ENCODE measurements around the gene ERP44.

DNA sequence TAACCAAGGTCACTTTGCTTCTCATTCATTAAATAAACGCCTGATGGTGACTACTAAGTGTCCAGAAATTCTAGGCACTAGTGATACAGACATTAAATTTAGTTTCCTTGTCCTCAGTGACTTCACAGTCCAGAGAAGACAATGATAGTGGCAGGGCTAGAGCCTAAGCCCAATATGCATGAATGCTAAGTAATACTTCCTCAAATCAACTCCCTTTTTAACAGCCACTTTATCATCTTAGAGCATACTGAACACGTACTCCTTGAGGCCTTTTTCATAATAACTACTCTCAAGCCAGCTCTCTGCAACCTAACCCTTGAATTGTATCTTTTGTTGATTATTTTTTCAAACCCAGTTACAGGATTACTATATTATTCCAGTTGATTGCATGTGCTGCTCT lies 118.2 kb downstream of the ERP44 start:
- TF ChIP-seq, protein P1, sequence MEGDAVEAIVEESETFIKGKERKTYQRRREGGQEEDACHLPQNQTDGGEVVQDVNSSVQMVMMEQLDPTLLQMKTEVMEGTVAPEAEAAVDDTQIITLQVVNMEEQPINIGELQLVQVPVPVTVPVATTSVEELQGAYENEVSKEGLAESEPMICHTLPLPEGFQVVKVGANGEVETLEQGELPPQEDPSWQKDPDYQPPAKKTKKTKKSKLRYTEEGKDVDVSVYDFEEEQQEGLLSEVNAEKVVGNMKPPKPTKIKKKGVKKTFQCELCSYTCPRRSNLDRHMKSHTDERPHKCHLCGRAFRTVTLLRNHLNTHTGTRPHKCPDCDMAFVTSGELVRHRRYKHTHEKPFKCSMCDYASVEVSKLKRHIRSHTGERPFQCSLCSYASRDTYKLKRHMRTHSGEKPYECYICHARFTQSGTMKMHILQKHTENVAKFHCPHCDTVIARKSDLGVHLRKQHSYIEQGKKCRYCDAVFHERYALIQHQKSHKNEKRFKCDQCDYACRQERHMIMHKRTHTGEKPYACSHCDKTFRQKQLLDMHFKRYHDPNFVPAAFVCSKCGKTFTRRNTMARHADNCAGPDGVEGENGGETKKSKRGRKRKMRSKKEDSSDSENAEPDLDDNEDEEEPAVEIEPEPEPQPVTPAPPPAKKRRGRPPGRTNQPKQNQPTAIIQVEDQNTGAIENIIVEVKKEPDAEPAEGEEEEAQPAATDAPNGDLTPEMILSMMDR (IDR thresholded peaks at IDR 0.05; ENCODE audit: poor library complexity) = no peak
- TF ChIP-seq EZH2phosphoT487 (IDR thresholded peaks at IDR 0.05; ENCODE audit: low read depth, severe bottlenecking, unreplicated experiment) = no peak

Measured in hepatocyte (in vitro differentiated cells).